OCI-LY3 (cell line): ENCODE measurements around the gene IRS2.

Experiments used
- CTCF ChIP-seq: fragments of 200-600, 300-600 bp; sonication (generic); IDR thresholded peaks from 2 replicates; pipeline ENCODE4 v1.5.1; 2014; ENCODE audit warnings: antibody characterized with exemption, low read length, low read depth
- EZH2phosphoT487 ChIP-seq: fragments of 200-600 bp; shearing (Covaris generic); IDR thresholded peaks from 2 replicates; pipeline ENCODE4 v1.6.1; 2018; ENCODE audit warnings: antibody characterized with exemption, mixed run types, low read depth

GRCh38 chr13:109760402-109760801 lies 26.0 kb downstream of the IRS2 start:
- TF ChIP-seq CTCF = no peak
- no peak for TF ChIP-seq EZH2phosphoT487
